HepG2 (cell line): Measurements from ENCODE around the gene KLF13. TPM values are rescaled to one million over a fixed set of nuclear protein-coding genes. Genes with fewer than 3 reads are reported as not detected.

Experiments used
- ATF5 ChIP-seq: sonication (generic); formaldehyde crosslinking; IDR thresholded peaks from 2 replicates; pipeline ENCODE4 v1.4.0; 2020; ENCODE audit warnings: mild to moderate bottlenecking, low read depth, missing genetic modification reagents
- ELF3 ChIP-seq: IDR thresholded peaks from 2 replicates; pipeline ENCODE4 v1.6.1; 2016; ENCODE audit warnings: missing genetic modification reagents, missing compliant biosample characterization
- ISL2 ChIP-seq: sonication (generic); formaldehyde crosslinking; IDR thresholded peaks from 2 replicates; pipeline ENCODE4 v1.5.0; 2020; ENCODE audit warnings: missing genetic modification reagents
- NCOA5 ChIP-seq: sonication (generic); formaldehyde crosslinking; IDR thresholded peaks from 2 replicates; pipeline ENCODE4 v1.4.0; 2020; ENCODE audit warnings: missing genetic modification reagents
- ZNF383 ChIP-seq: sonication (generic); formaldehyde crosslinking; IDR thresholded peaks from 2 replicates; pipeline ENCODE4 v1.4.0; 2020; ENCODE audit warnings: missing genetic modification reagents, mild to moderate bottlenecking, borderline replicate concordance
- ZNF468 ChIP-seq: sonication (generic); formaldehyde crosslinking; IDR thresholded peaks from 2 replicates; pipeline ENCODE4 v1.8.0; 2022; ENCODE audit warnings: mild to moderate bottlenecking, moderate library complexity, missing genetic modification reagents
- ZNF781 ChIP-seq: sonication (generic); formaldehyde crosslinking; IDR thresholded peaks from 2 replicates; pipeline ENCODE4 v1.5.1; 2020; ENCODE audit warnings: borderline replicate concordance, mild to moderate bottlenecking, missing genetic modification reagents; ENCODE audit errors: not compliant biosample characterization
- polyA plus RNA-seq, 8 experiments: library from polyadenylated mRNA; depleted of rRNA in 3 of 8; stranded (reverse) in 7 of 8; unstranded in 1 of 8; fragments of >200 nt; fragmentation: Illumina TruSeq in 4 of 8; extraction: Trizol in 4 of 8; gene quantifications; 2 replicates each; pipeline versions ENCODE4 v1.2.1 to v1.2.3, GENCODE V29; 2011 to 2016; ENCODE audit warnings: low read depth in 4 of 8, missing spikeins in 1 of 8, mixed read lengths in 1 of 8; ENCODE audit not compliant: insufficient read depth in 1 of 8
- total RNA-seq, 5 experiments: library from RNA; depleted of rRNA; stranded (reverse); fragments of >200 nt; fragmentation: Illumina TruSeq; extraction: Trizol; gene quantifications; 2 replicates each; pipeline ENCODE4 v1.2.3, GENCODE V29; 2016; ENCODE audit warnings: low read depth in 1 of 5
- TF ChIP-seq, protein P1 (sequence below): sonication (generic); formaldehyde crosslinking; IDR thresholded peaks from 2 replicates; pipeline ENCODE4 v1.5.0; 2020; ENCODE audit warnings: mild to moderate bottlenecking, missing genetic modification reagents, borderline replicate concordance

The KLF13 gene
- total and polyA plus RNA-seq, 2 of the 13 experiments (the other 11 are each of a cell fraction or from before 2014, with no cell fraction given): 16.8 to 25.1 TPM

- TF ChIP-seq NCOA5 (CRISPR knock-in tag) (no peak), ZNF383 (no peak), ZNF781 (CRISPR knock-in tag) (no peak), ELF3 (CRISPR knock-in tag) (no peak), ISL2 (CRISPR knock-in tag) (no peak), ATF5 (CRISPR knock-in tag) (no peak), ZNF468 (no peak)
- TF ChIP-seq, protein P1, sequence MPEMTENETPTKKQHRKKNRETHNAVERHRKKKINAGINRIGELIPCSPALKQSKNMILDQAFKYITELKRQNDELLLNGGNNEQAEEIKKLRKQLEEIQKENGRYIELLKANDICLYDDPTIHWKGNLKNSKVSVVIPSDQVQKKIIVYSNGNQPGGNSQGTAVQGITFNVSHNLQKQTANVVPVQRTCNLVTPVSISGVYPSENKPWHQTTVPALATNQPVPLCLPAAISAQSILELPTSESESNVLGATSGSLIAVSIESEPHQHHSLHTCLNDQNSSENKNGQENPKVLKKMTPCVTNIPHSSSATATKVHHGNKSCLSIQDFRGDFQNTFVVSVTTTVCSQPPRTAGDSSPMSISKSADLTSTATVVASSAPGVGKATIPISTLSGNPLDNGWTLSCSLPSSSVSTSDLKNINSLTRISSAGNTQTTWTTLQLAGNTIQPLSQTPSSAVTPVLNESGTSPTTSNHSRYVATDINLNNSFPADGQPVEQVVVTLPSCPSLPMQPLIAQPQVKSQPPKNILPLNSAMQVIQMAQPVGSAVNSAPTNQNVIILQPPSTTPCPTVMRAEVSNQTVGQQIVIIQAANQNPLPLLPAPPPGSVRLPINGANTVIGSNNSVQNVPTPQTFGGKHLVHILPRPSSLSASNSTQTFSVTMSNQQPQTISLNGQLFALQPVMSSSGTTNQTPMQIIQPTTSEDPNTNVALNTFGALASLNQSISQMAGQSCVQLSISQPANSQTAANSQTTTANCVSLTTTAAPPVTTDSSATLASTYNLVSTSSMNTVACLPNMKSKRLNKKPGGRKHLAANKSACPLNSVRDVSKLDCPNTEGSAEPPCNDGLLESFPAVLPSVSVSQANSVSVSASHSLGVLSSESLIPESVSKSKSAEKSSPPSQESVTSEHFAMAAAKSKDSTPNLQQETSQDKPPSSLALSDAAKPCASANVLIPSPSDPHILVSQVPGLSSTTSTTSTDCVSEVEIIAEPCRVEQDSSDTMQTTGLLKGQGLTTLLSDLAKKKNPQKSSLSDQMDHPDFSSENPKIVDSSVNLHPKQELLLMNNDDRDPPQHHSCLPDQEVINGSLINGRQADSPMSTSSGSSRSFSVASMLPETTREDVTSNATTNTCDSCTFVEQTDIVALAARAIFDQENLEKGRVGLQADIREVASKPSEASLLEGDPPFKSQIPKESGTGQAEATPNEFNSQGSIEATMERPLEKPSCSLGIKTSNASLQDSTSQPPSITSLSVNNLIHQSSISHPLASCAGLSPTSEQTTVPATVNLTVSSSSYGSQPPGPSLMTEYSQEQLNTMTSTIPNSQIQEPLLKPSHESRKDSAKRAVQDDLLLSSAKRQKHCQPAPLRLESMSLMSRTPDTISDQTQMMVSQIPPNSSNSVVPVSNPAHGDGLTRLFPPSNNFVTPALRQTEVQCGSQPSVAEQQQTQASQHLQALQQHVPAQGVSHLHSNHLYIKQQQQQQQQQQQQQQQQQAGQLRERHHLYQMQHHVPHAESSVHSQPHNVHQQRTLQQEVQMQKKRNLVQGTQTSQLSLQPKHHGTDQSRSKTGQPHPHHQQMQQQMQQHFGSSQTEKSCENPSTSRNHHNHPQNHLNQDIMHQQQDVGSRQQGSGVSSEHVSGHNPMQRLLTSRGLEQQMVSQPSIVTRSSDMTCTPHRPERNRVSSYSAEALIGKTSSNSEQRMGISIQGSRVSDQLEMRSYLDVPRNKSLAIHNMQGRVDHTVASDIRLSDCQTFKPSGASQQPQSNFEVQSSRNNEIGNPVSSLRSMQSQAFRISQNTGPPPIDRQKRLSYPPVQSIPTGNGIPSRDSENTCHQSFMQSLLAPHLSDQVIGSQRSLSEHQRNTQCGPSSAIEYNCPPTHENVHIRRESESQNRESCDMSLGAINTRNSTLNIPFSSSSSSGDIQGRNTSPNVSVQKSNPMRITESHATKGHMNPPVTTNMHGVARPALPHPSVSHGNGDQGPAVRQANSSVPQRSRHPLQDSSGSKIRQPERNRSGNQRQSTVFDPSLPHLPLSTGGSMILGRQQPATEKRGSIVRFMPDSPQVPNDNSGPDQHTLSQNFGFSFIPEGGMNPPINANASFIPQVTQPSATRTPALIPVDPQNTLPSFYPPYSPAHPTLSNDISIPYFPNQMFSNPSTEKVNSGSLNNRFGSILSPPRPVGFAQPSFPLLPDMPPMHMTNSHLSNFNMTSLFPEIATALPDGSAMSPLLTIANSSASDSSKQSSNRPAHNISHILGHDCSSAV (CRISPR knock-in tag): no peak
These were observed 8.2 kb upstream of the KLF13 start (continued) for GRCh38 chr15:31318429-31318828.
